Trophoblast cell (in vitro differentiated cells and primary cell): ENCODE data around the gene CLDN24.

ENCODE experiments used
- DNase-seq, 2 donors: peaks; one replicate each; pipeline ENCODE4 v3.0.0-alpha.2; 2016
- H2AFZ ChIP-seq: 2 replicates; pipeline ENCODE4 v1.6.1; 2013; ENCODE audit warnings: low read length, moderate library complexity, mild to moderate bottlenecking; ENCODE audit not compliant: insufficient read depth, poor library complexity
- H2AK5ac ChIP-seq: 2 replicates; pipeline ENCODE4 v1.6.1; 2013; ENCODE audit warnings: mild to moderate bottlenecking, low read length
- H2BK120ac ChIP-seq: 2 replicates; pipeline ENCODE4 v1.6.1; 2013; ENCODE audit warnings: low read length, mild to moderate bottlenecking, moderate library complexity; ENCODE audit not compliant: insufficient read depth, poor library complexity
- H2BK12ac ChIP-seq: 2 replicates; pipeline ENCODE4 v1.6.1; 2013; ENCODE audit warnings: mild to moderate bottlenecking, low read length, moderate library complexity
- H2BK5ac ChIP-seq: 2 replicates; pipeline ENCODE4 v1.6.1; 2013; ENCODE audit warnings: low read length, low read depth, moderate library complexity, mild to moderate bottlenecking; ENCODE audit not compliant: poor library complexity
- H3K14ac ChIP-seq: 2 replicates; pipeline ENCODE4 v1.6.1; 2013; ENCODE audit warnings: mild to moderate bottlenecking, low read length
- H3K18ac ChIP-seq: 2 replicates; pipeline ENCODE4 v1.6.1; 2013; ENCODE audit warnings: mild to moderate bottlenecking, low read length
- H3K23ac ChIP-seq: 2 replicates; pipeline ENCODE4 v1.6.1; 2013; ENCODE audit warnings: low read length
- H3K27ac ChIP-seq: 2 replicates; pipeline ENCODE4 v1.5.1; 2013; ENCODE audit warnings: low read depth, mild to moderate bottlenecking, inconsistent platforms, low read length, moderate library complexity
- H3K27me3 ChIP-seq: 2 replicates; pipeline ENCODE4 v1.6.1; 2013; ENCODE audit warnings: inconsistent platforms, mild to moderate bottlenecking, low read length, moderate library complexity; ENCODE audit not compliant: insufficient read depth
- H3K36me3 ChIP-seq, 2 experiments: 1 replicate in 1 of 2; 2 replicates in 1 of 2; pipeline ENCODE4 v1.6.1; 2013; ENCODE audit warnings: low read length in 2 of 2, mild to moderate bottlenecking in 2 of 2, moderate library complexity in 1 of 2; ENCODE audit not compliant: insufficient read depth in 2 of 2, control insufficient read depth in 1 of 2
- H3K4ac ChIP-seq: 2 replicates; pipeline ENCODE4 v1.6.1; 2013; ENCODE audit warnings: low read depth, mild to moderate bottlenecking, low read length, moderate library complexity
- H3K4me1 ChIP-seq, 2 experiments: 1 replicate in 1 of 2; 2 replicates in 1 of 2; pipeline ENCODE4 v1.6.1; 2013; ENCODE audit warnings: low read length in 2 of 2, mild to moderate bottlenecking in 2 of 2, moderate library complexity in 1 of 2; ENCODE audit not compliant: insufficient read depth in 2 of 2, control insufficient read depth in 1 of 2
- H3K4me2 ChIP-seq: 2 replicates; pipeline ENCODE4 v1.6.1; 2013; ENCODE audit warnings: inconsistent platforms, mild to moderate bottlenecking, low read length, moderate library complexity
- H3K4me3 ChIP-seq: 2 replicates; pipeline ENCODE4 v1.5.1; 2013; ENCODE audit warnings: mild to moderate bottlenecking, low read depth, low read length, inconsistent platforms
- H3K79me1 ChIP-seq: one replicate; pipeline ENCODE4 v1.6.1; 2013; ENCODE audit warnings: low read length
- H3K79me2 ChIP-seq: 2 replicates; pipeline ENCODE4 v1.6.1; 2013; ENCODE audit warnings: low read length, mild to moderate bottlenecking; ENCODE audit not compliant: control insufficient read depth, insufficient read depth, poor library complexity
- H3K9ac ChIP-seq: 2 replicates; pipeline ENCODE4 v1.6.1; 2013; ENCODE audit warnings: mild to moderate bottlenecking, low read length
- H3K9me3 ChIP-seq: 2 replicates; pipeline ENCODE4 v1.6.1; 2013; ENCODE audit warnings: low read depth, mild to moderate bottlenecking, control low read depth, inconsistent platforms, low read length; ENCODE audit not compliant: insufficient read depth
- H4K12ac ChIP-seq: 2 replicates; pipeline ENCODE4 v1.6.1; 2013; ENCODE audit warnings: low read depth, mild to moderate bottlenecking, low read length, moderate library complexity
- H4K8ac ChIP-seq: 2 replicates; pipeline ENCODE4 v1.6.1; 2013; ENCODE audit warnings: low read depth, mild to moderate bottlenecking, low read length, moderate library complexity
- H4K91ac ChIP-seq: one replicate; pipeline ENCODE4 v1.6.1; 2013; ENCODE audit warnings: low read depth, mild to moderate bottlenecking, low read length, moderate library complexity
- WGBS: extraction: QIAGEN DNeasy Blood & Tissue Kit; methylation state at CpG from one replicate; pipeline ENCODE4 v1.1.7; 2013; ENCODE audit warnings: missing lambda C conversion rate; ENCODE audit not compliant: insufficient read length, insufficient coverage; ENCODE audit errors: extremely low coverage; 5-methylcytosine and 5-hydroxymethylcytosine counted together

Gene CLDN24

GRCh38 chr4:183284965-183285364 lies 37.3 kb downstream of the CLDN24 start:
- no peak overlapping the region for H3K4me2 ChIP-seq
- H3K79me1 ChIP-seq: no peaks in the 10 kb centered on the region
- no peak overlapping the region for H2BK120ac ChIP-seq
- no peak overlapping the region for H3K23ac ChIP-seq
- no peak overlapping the region for H3K4ac ChIP-seq
- no peak overlapping the region for H3K4me3 ChIP-seq
- no peak overlapping the region for H3K18ac ChIP-seq
- no peak overlapping the region for H4K8ac ChIP-seq
- no peak overlapping the region for H4K91ac ChIP-seq
- H3K36me3 ChIP-seq: peaks cover 24 to 42% of the 10 kb centered on the region in 2 experiments
- H3K14ac ChIP-seq: no peak overlapping the region
- no peak overlapping the region for H2BK5ac ChIP-seq
- H3K4me1 ChIP-seq: no peaks in the 10 kb centered on the region
- no peak overlapping the region for H3K9ac ChIP-seq
- no peaks in the 10 kb centered on the region for H3K27me3 ChIP-seq
- WGBS: no CpG with 5 or more reads among the region's 4 CpGs
- no peak for DNase-seq
- H3K27ac ChIP-seq: no peak overlapping the region
- no peak overlapping the region for H2AK5ac ChIP-seq
- H4K12ac ChIP-seq: no peak overlapping the region
- no peak overlapping the region for H2AFZ ChIP-seq
- H3K79me2 ChIP-seq: no peaks in the 10 kb centered on the region
- H3K9me3 ChIP-seq: no peaks in the 10 kb centered on the region
- no peak overlapping the region for H2BK12ac ChIP-seq

- H3K27ac ChIP-seq: no peak overlapping the region
- H2BK12ac ChIP-seq: no peak overlapping the region
- H3K18ac ChIP-seq: no peak overlapping the region
- H2BK5ac ChIP-seq: no peak overlapping the region
- H3K23ac ChIP-seq: no peak overlapping the region
- no peaks in the 10 kb centered on the region for H3K79me1 ChIP-seq
- no peaks in the 10 kb centered on the region for H3K27me3 ChIP-seq
- H2AK5ac ChIP-seq: no peak overlapping the region
- H4K91ac ChIP-seq: no peak overlapping the region
- H3K79me2 ChIP-seq: no peaks in the 10 kb centered on the region
- no peak overlapping the region for H3K9ac ChIP-seq
- no peak overlapping the region for H3K4me3 ChIP-seq
- H3K14ac ChIP-seq: no peak overlapping the region
- peaks cover 21 to 38% of the 10 kb centered on the region in 2 experiments for H3K36me3 ChIP-seq
- DNase-seq: no peak
- no peak overlapping the region for H4K8ac ChIP-seq
- H2AFZ ChIP-seq: no peak overlapping the region
- no peak overlapping the region for H2BK120ac ChIP-seq
- H3K4me1 ChIP-seq: no peaks in the 10 kb centered on the region
- H3K4me2 ChIP-seq: no peak overlapping the region
- no peak overlapping the region for H3K4ac ChIP-seq
- no CpG with 5 or more reads among the region's 12 CpGs for WGBS
- no peak overlapping the region for H4K12ac ChIP-seq
- no peaks in the 10 kb centered on the region for H3K9me3 ChIP-seq
Observed at GRCh38 chr4:183284258-183284785, 37.9 kb downstream of the CLDN24 start.

- Histone ChIP-seq H3K4me3 (no peak overlapping the region), H3K9me3 (no peaks in the 10 kb centered on the region), H2BK12ac (no peak overlapping the region), H3K14ac (no peak overlapping the region), H2BK5ac (no peak overlapping the region), H3K4me2 (no peak overlapping the region), H2BK120ac (no peak overlapping the region), H3K4ac (no peak overlapping the region), H3K4me1 (no peaks in the 10 kb centered on the region), H4K91ac (no peak overlapping the region), H3K79me2 (no peaks in the 10 kb centered on the region), H3K79me1 (no peaks in the 10 kb centered on the region), H4K8ac (no peak overlapping the region), H2AK5ac (no peak overlapping the region), H3K23ac (no peak overlapping the region), H3K18ac (no peak overlapping the region), H3K9ac (no peak overlapping the region), H2AFZ (no peak overlapping the region), H4K12ac (no peak overlapping the region), H3K27me3 (no peaks in the 10 kb centered on the region), H3K27ac (no peak overlapping the region), H3K36me3 (peaks cover 3 to 7% of the 10 kb centered on the region in 2 experiments)
- no peak for DNase-seq
- no CpG with 5 or more reads among the region's 1 CpG for WGBS
Observed at GRCh38 chr4:183276106-183276505, 46.1 kb downstream of the CLDN24 start.

- Histone ChIP-seq H4K91ac (no peak overlapping the region), H3K27ac (no peak overlapping the region), H3K9ac (no peak overlapping the region), H3K36me3 (peaks cover 8 to 13% of the 10 kb centered on the region in 2 experiments), H3K4me1 (no peaks in the 10 kb centered on the region), H2BK5ac (no peak overlapping the region), H2AK5ac (no peak overlapping the region), H3K23ac (no peak overlapping the region), H3K4me2 (no peak overlapping the region), H2AFZ (no peak overlapping the region), H4K12ac (no peak overlapping the region), H3K4ac (no peak overlapping the region), H2BK120ac (no peak overlapping the region), H4K8ac (no peak overlapping the region), H3K79me1 (no peaks in the 10 kb centered on the region), H3K18ac (no peak overlapping the region), H3K14ac (no peak overlapping the region), H2BK12ac (no peak overlapping the region), H3K9me3 (no peaks in the 10 kb centered on the region), H3K79me2 (no peaks in the 10 kb centered on the region), H3K4me3 (no peak overlapping the region), H3K27me3 (no peaks in the 10 kb centered on the region)
- WGBS: no CpG with 5 or more reads among the region's 3 CpGs
- no peak for DNase-seq
Observed at GRCh38 chr4:183272384-183272783, 49.8 kb downstream of the CLDN24 start.
